KMS-11 (cell line): ENCODE results near the gene SLC7A4.

ENCODE experiments used
- H2AFZ ChIP-seq: fragments of 200-600 bp; sonication (generic); 2 replicates; pipeline ENCODE4 v1.6.1; 2016; ENCODE audit warnings: antibody characterized with exemption, mixed run types, low read depth
- H3K27ac ChIP-seq: fragments of 200-600 bp; sonication (generic); 2 replicates; pipeline ENCODE4 v1.6.1; 2016; ENCODE audit warnings: mild to moderate bottlenecking, mixed run types
- H3K27me3 ChIP-seq: fragments of 200-600 bp; sonication (generic); 2 replicates; pipeline ENCODE4 v1.6.1; 2017; ENCODE audit warnings: mild to moderate bottlenecking, low read depth, mixed run types, moderate library complexity; ENCODE audit not compliant: insufficient read depth
- H3K36me3 ChIP-seq: fragments of 200-600 bp; sonication (generic); 2 replicates; pipeline ENCODE4 v1.6.1; 2017; ENCODE audit warnings: mild to moderate bottlenecking, mixed run types; ENCODE audit not compliant: insufficient read depth
- H3K4me1 ChIP-seq: fragments of 200-600 bp; sonication (generic); 2 replicates; pipeline ENCODE4 v1.6.1; 2016; ENCODE audit warnings: mild to moderate bottlenecking, low read depth, mixed run types; ENCODE audit not compliant: poor library complexity, severe bottlenecking
- H3K4me2 ChIP-seq: fragments of 200-600 bp; sonication (generic); 2 replicates; pipeline ENCODE4 v1.7.0; 2016; ENCODE audit warnings: mild to moderate bottlenecking, mixed run types
- H3K4me3 ChIP-seq: fragments of 200-600 bp; sonication (generic); IDR thresholded peaks from 2 replicates; pipeline ENCODE4 v1.6.1; 2017; ENCODE audit warnings: low read depth, low read length, mixed read lengths; ENCODE audit not compliant: insufficient read depth
- H3K79me2 ChIP-seq: fragments of 200-600 bp; sonication (generic); 2 replicates; pipeline ENCODE4 v1.6.1; 2016; ENCODE audit warnings: low read depth, mixed run types; ENCODE audit not compliant: insufficient read depth
- H3K9ac ChIP-seq: fragments of 200-600 bp; sonication (generic); 2 replicates; pipeline ENCODE4 v1.6.1; 2016; ENCODE audit warnings: mild to moderate bottlenecking, mixed run types
- H4K20me1 ChIP-seq: fragments of 200-600 bp; sonication (generic); 2 replicates; pipeline ENCODE4 v1.6.1; 2016; ENCODE audit warnings: mild to moderate bottlenecking, mixed run types; ENCODE audit not compliant: insufficient read depth
- TF ChIP-seq, protein P1 (sequence below): fragments of 200-600 bp; sonication (generic); conservative IDR thresholded peaks from 2 replicates; pipeline ENCODE4 v1.6.1; 2017; ENCODE audit warnings: low read depth, mild to moderate bottlenecking, antibody characterized with exemption, low read length, moderate library complexity, mixed read lengths

Gene SLC7A4

GRCh38 chr22:21022955-21023614 lies 9.3 kb downstream of the SLC7A4 start:
- Histone ChIP-seq H2AFZ (no peak overlapping the region; the same call in 1 of the 2 replicates), H3K79me2 (no peaks in the 10 kb centered on the region), H3K4me2 (no peak overlapping the region), H3K27ac (no peak overlapping the region), H3K36me3 (no peaks in the 10 kb centered on the region), H4K20me1 (no peaks in the 10 kb centered on the region), H3K4me3 (no peak overlapping the region), H3K4me1 (no peaks in the 10 kb centered on the region), H3K27me3 (peaks cover 13% of the 10 kb centered on the region; the same call in 1 of the 2 replicates), H3K9ac (no peak overlapping the region)
- TF ChIP-seq, protein P1, sequence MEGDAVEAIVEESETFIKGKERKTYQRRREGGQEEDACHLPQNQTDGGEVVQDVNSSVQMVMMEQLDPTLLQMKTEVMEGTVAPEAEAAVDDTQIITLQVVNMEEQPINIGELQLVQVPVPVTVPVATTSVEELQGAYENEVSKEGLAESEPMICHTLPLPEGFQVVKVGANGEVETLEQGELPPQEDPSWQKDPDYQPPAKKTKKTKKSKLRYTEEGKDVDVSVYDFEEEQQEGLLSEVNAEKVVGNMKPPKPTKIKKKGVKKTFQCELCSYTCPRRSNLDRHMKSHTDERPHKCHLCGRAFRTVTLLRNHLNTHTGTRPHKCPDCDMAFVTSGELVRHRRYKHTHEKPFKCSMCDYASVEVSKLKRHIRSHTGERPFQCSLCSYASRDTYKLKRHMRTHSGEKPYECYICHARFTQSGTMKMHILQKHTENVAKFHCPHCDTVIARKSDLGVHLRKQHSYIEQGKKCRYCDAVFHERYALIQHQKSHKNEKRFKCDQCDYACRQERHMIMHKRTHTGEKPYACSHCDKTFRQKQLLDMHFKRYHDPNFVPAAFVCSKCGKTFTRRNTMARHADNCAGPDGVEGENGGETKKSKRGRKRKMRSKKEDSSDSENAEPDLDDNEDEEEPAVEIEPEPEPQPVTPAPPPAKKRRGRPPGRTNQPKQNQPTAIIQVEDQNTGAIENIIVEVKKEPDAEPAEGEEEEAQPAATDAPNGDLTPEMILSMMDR: no peak; the same call in 1 of the 2 replicates

GRCh38 chr22:21022507-21022906 lies 9.9 kb downstream of the SLC7A4 start:
- Histone ChIP-seq H3K4me2 (no peak overlapping the region), H3K36me3 (no peaks in the 10 kb centered on the region), H3K27ac (no peak overlapping the region), H3K4me3 (no peak overlapping the region), H2AFZ (no peak overlapping the region; the same call in 1 of the 2 replicates), H3K79me2 (no peaks in the 10 kb centered on the region), H3K27me3 (peaks cover 19% of the 10 kb centered on the region; the same call in 1 of the 2 replicates), H4K20me1 (no peaks in the 10 kb centered on the region), H3K4me1 (no peaks in the 10 kb centered on the region), H3K9ac (no peak overlapping the region)
- TF ChIP-seq, protein P1: no peak

- no peaks in the 10 kb centered on the region for H4K20me1 ChIP-seq
- H3K36me3 ChIP-seq: no peaks in the 10 kb centered on the region
- H3K79me2 ChIP-seq: no peaks in the 10 kb centered on the region
- H2AFZ ChIP-seq: no peak overlapping the region
- peaks cover 34% of the 10 kb centered on the region; the same call in 1 of the 2 replicates for H3K27me3 ChIP-seq
- H3K9ac ChIP-seq: no peak overlapping the region
- TF ChIP-seq, protein P1: peak; percentile 48; the same call in 1 of the 2 replicates
- no peak overlapping the region for H3K27ac ChIP-seq
- H3K4me2 ChIP-seq: no peak overlapping the region
- no peaks in the 10 kb centered on the region for H3K4me1 ChIP-seq
- H3K4me3 ChIP-seq: no peak overlapping the region
Observed at GRCh38 chr22:21020802-21021429, 11.4 kb downstream of the SLC7A4 start.

DNA sequence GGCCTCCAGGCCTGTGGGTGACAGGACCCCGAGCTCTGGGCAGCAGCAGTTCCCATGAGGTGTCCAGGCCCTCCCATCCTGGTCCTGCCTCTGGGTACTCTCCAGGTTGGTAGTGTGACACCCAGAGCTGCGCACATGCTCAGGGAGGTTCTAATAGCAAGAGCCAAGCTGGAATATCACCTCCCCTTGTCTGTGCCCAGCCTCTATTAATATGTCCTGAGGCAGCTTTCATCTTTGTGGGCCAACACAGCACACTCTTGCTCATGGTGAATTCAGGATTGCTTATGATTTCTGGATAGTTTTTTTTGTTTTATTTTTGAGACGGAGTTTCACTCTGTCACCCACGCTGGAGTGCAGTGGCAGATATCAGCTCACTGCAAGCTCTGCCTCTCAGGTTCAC lies 14.0 kb downstream of the SLC7A4 start:
- Histone ChIP-seq H3K27me3 (peaks cover 50% of the 10 kb centered on the region), H3K4me2 (no peak overlapping the region), H3K4me1 (no peaks in the 10 kb centered on the region), H3K4me3 (no peak overlapping the region), H2AFZ (no peak overlapping the region), H4K20me1 (no peaks in the 10 kb centered on the region), H3K9ac (no peak overlapping the region), H3K27ac (no peak overlapping the region), H3K36me3 (no peaks in the 10 kb centered on the region), H3K79me2 (no peaks in the 10 kb centered on the region)
- TF ChIP-seq, protein P1: no peak
